ENCODE data around the gene MAP2K5. TPM values are rescaled to one million over a fixed set of nuclear protein-coding genes. Genes with fewer than 3 reads are reported as not detected.

The MAP2K5 gene
- total and polyA plus RNA-seq, 7 donors: 11.3 to 19.4 (median 14.3) TPM

DNA sequence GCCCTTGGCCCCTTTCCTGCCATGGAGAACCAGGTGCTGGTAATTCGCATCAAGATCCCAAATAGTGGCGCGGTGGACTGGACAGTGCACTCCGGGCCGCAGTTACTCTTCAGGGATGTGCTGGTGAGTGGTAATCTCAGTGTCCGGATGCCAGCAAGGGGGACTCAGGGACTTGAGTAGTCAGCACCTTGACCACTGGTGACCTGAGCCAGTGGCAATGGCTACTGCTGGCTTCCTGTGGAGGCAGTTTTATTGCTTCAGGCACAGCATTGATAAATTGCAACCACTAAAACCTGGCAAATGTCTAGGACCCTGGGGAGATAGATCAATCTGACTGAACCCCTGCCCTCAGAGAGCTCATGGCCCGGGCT, 830 bp downstream of the MAP2K5 start:
- Histone ChIP-seq H3K36me3 (peaks cover 0 to 25% (median 4%) of the 10 kb centered on the region in 4 donors), H3K27me3 (no peaks in the 10 kb centered on the region), H3K4me1 (peaks cover 0 to 35% (median 23%) of the 10 kb centered on the region in 4 donors), H3K9me3 (no peaks in the 10 kb centered on the region), H3K4me3 (peak overlapping the region; percentile 68 to 94 (median 85)), H3K27ac (peak overlapping the region; percentile 85 to 92 (median 88))
- 30 to 44% methylated on average over 7 of the region's 7 CpGs for WGBS, 2 donors
- TF ChIP-seq POLR2AphosphoS5 (IDR thresholded peaks at IDR 0.05) (no peak), POLR2A (IDR thresholded peaks at IDR 0.05) (no peak), EP300 (IDR thresholded peaks at IDR 0.05) (no peak)
- TF ChIP-seq, protein P1, sequence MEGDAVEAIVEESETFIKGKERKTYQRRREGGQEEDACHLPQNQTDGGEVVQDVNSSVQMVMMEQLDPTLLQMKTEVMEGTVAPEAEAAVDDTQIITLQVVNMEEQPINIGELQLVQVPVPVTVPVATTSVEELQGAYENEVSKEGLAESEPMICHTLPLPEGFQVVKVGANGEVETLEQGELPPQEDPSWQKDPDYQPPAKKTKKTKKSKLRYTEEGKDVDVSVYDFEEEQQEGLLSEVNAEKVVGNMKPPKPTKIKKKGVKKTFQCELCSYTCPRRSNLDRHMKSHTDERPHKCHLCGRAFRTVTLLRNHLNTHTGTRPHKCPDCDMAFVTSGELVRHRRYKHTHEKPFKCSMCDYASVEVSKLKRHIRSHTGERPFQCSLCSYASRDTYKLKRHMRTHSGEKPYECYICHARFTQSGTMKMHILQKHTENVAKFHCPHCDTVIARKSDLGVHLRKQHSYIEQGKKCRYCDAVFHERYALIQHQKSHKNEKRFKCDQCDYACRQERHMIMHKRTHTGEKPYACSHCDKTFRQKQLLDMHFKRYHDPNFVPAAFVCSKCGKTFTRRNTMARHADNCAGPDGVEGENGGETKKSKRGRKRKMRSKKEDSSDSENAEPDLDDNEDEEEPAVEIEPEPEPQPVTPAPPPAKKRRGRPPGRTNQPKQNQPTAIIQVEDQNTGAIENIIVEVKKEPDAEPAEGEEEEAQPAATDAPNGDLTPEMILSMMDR (IDR thresholded peaks at IDR 0.05): no peak
- intact Hi-C loops (cut with DNase I): loop anchor here (5.0 to 10.0 kb wide), 2 partner anchors 294 to 661 kb away; partner anchors contain the start of gene CALML4
- no peak for DNase-seq

DNA sequence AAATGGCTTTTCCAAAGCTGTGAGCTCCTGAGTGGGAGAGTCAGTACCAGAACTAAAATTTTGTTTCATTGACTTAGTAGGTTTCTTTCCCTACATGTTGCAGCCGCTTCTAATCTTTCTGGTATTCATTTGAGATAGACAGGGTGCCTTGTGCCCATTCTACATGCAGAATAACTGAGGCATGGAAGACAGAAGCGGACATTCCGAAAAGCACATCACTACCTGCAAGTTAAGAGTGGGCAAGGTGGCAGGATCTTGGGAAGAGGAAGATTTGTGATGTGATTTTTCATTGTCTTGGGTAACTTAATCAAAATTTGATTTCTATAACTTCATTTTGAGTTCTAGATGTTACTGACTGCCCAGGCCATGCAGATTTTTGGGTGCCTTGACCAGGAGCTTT, 2.0 kb downstream of the MAP2K5 start:
- DNase-seq: no peak
- TF ChIP-seq EP300 (IDR thresholded peaks at IDR 0.05): no peak
- intact Hi-C loops (cut with DNase I): loop anchor here (5.0 to 10.0 kb wide), 2 partner anchors 293 to 660 kb away; partner anchors contain the start of gene CALML4
- no peak overlapping the region for H3K27ac ChIP-seq
- H3K4me1 ChIP-seq: peaks cover 0 to 46% (median 33%) of the 10 kb centered on the region in 4 donors
- H3K4me3 ChIP-seq: no peak overlapping the region
- no peaks in the 10 kb centered on the region for H3K9me3 ChIP-seq
- H3K27me3 ChIP-seq: no peaks in the 10 kb centered on the region
- peaks cover 0 to 25% (median 4%) of the 10 kb centered on the region in 4 donors for H3K36me3 ChIP-seq
- 96 to 97% methylated on average over 3 of the region's 3 CpGs for WGBS, 2 donors

DNA sequence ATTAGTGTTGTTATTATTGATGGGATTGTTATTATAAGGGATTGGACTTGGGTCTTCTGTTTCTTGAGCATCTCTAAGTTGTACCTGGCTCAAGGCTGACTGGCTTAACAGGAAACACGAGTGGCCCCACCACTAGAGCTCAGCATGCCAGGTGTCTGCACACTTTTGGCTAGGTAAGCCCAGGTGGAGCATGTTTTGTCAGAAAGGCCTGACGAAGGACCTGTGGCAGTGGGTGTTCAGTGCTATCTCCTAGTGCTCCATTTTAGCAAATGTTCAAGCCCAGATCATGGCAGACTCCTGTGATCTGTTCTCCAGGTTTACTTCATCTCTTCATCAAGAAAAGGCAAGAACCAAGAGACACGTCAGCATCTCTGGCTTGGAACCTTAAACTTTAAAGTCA, 3.4 kb downstream of the MAP2K5 start:
- TF ChIP-seq, protein P1 (IDR thresholded peaks at IDR 0.05): no peak
- no peak for TF ChIP-seq POLR2A (IDR thresholded peaks at IDR 0.05)
- no peak for TF ChIP-seq EP300 (IDR thresholded peaks at IDR 0.05)
- TF ChIP-seq POLR2AphosphoS5 (IDR thresholded peaks at IDR 0.05): no peak
- Histone ChIP-seq H3K9me3 (no peaks in the 10 kb centered on the region), H3K4me1 (peaks cover 0 to 56% (median 33%) of the 10 kb centered on the region in 4 donors), H3K4me3 (no peak overlapping the region), H3K27ac (no peak overlapping the region), H3K27me3 (no peaks in the 10 kb centered on the region), H3K36me3 (peaks cover 0 to 31% (median 6%) of the 10 kb centered on the region in 4 donors)
- WGBS, 2 donors: 78 to 85% methylated on average over 3 of the region's 3 CpGs
- no peak for DNase-seq
- intact Hi-C loops (cut with DNase I): loop anchor here (10.0 kb wide), 1 partner anchor 659 kb away; the partner anchor contains the start of gene CALML4

DNA sequence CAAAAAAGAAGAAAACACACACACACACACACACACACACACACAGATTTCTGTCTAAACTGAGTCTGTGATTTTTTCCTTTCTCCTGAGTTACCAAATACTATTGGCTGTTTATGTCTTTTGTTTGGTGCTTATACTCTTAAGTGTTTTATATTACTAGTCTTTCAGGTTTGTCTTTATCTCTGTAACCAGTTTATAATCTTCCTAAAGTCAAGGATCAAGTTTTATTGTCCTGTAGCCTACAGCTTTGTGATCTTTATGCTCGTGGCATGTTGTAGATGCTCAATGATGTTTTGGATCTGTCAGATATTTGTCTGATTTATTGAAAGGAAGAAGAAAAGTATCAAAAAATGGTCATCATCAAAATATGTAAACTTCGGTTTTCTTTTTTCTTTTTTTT, 4.6 kb downstream of the MAP2K5 start:
- WGBS, 2 donors: 30 to 73% methylated on average over 2 of the region's 2 CpGs
- no peak for TF ChIP-seq POLR2AphosphoS5 (IDR thresholded peaks at IDR 0.05)
- TF ChIP-seq, protein P1 (IDR thresholded peaks at IDR 0.05): no peak
- TF ChIP-seq POLR2A (IDR thresholded peaks at IDR 0.05): no peak
- TF ChIP-seq EP300 (IDR thresholded peaks at IDR 0.05): no peak
- Histone ChIP-seq H3K27ac (peak overlapping the region in 3 of 4 donors; percentile 41 to 73 (median 67)), H3K4me1 (peaks cover 0 to 51% (median 33%) of the 10 kb centered on the region in 4 donors), H3K4me3 (no peak overlapping the region), H3K36me3 (peaks cover 0 to 41% (median 6%) of the 10 kb centered on the region in 4 donors), H3K9me3 (no peaks in the 10 kb centered on the region), H3K27me3 (no peaks in the 10 kb centered on the region)
- DNase-seq: no peak
- intact Hi-C loops (cut with DNase I): loop anchor here (10.0 kb wide), 1 partner anchor 658 kb away; the partner anchor contains the start of gene CALML4

DNA sequence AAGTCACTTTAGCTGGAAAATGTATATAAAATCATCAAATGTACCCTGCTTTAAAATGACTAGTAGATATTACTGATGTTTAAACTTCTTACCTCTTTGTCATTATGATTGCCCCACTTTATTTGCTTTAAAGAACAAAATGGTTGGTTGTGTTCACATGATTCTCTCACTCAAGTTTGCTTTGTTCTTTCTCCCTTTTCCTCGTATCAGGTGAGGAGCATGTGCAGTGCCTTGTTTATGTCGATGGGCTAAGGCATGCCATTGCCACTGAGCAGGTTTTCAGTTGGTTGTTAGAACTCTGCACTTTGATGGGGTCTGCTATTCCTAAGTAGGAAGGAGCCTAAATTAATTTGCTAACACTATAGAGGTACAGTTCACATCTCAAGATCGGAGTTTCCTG, 5.3 kb downstream of the MAP2K5 start:
- H3K4me1 ChIP-seq: peaks cover 0 to 51% (median 33%) of the 10 kb centered on the region in 4 donors
- peaks cover 0 to 48% (median 6%) of the 10 kb centered on the region in 4 donors for H3K36me3 ChIP-seq
- DNase-seq: no peak
- H3K9me3 ChIP-seq: no peaks in the 10 kb centered on the region
- H3K27me3 ChIP-seq: no peaks in the 10 kb centered on the region
- H3K27ac ChIP-seq: peak overlapping the region in 3 of 4 donors; percentile 41 to 73 (median 67)
- 43 to 78% methylated on average over 3 of the region's 3 CpGs for WGBS, 2 donors
- intact Hi-C loops (cut with DNase I): loop anchor here (10.0 kb wide), 1 partner anchor 657 kb away; the partner anchor contains the start of gene CALML4
- no peak for TF ChIP-seq EP300 (IDR thresholded peaks at IDR 0.05)
- no peak for TF ChIP-seq POLR2A (IDR thresholded peaks at IDR 0.05)
- TF ChIP-seq, protein P1 (IDR thresholded peaks at IDR 0.05): no peak
- no peak for TF ChIP-seq POLR2AphosphoS5 (IDR thresholded peaks at IDR 0.05)
- no peak overlapping the region for H3K4me3 ChIP-seq
